Spleen (tissue), 11 donors: ENCODE data around the gene RPS6KA2. TPM values are rescaled to one million over a fixed set of nuclear protein-coding genes. Genes with fewer than 3 reads are reported as not detected.
A peak's percentile ranks its signal among the peaks of the same experiment; 100 is the strongest.

Experiments
- DNase-seq: peaks from one replicate; pipeline ENCODE4 v3.0.0-alpha.2; 2020
- H3K27ac ChIP-seq, 8 donors: fragments of 200-600 bp; sonication (generic) in 7 of 8; 1 replicate in 4 of 8; 2 replicates in 4 of 8; pipeline versions ENCODE4 v1.5.0 to v1.8.0; 2016 to 2021; ENCODE audit warnings: inconsistent platforms in 4 of 8, mild to moderate bottlenecking in 4 of 8, moderate library complexity in 1 of 8
- H3K27me3 ChIP-seq, 7 donors: fragments of 200-600 bp; sonication (generic) in 6 of 7; replicated peaks in 1 of 7; 1 replicate in 4 of 7; 2 replicates in 3 of 7; pipeline versions ENCODE4 v1.5.0 to v1.8.0; 2016 to 2021; ENCODE audit warnings: inconsistent platforms in 3 of 7, mild to moderate bottlenecking in 1 of 7
- H3K36me3 ChIP-seq, 6 donors: fragments of 200-600 bp; sonication (generic) in 5 of 6; 1 replicate in 4 of 6; 2 replicates in 2 of 6; pipeline versions ENCODE4 v1.5.0 to v1.8.0; 2016 to 2021; ENCODE audit warnings: inconsistent platforms in 2 of 6
- H3K4me1 ChIP-seq, 6 donors: fragments of 200-600 bp; sonication (generic) in 5 of 6; 1 replicate in 3 of 6; 2 replicates in 3 of 6; pipeline versions ENCODE4 v1.5.0 to v1.8.0; 2016 to 2021; ENCODE audit warnings: inconsistent platforms in 3 of 6
- H3K4me3 ChIP-seq, 8 donors: fragments of 200-600 bp; sonication (generic) in 7 of 8; 1 replicate in 4 of 8; 2 replicates in 4 of 8; pipeline versions ENCODE4 v1.5.0 to v1.8.0; 2016 to 2021; ENCODE audit warnings: inconsistent platforms in 4 of 8, mild to moderate bottlenecking in 4 of 8, moderate library complexity in 2 of 8
- H3K9me3 ChIP-seq, 8 donors: fragments of 200-600 bp; sonication (generic) in 7 of 8; 1 replicate in 4 of 8; 2 replicates in 4 of 8; pipeline versions ENCODE4 v1.5.0 to v1.8.0; 2016 to 2021; ENCODE audit warnings: inconsistent platforms in 4 of 8
- POLR2A ChIP-seq, 3 donors: fragments of 450-650 bp; IDR thresholded peaks; one replicate each; pipeline ENCODE4 v1.5.1; 2017; ENCODE audit warnings: antibody characterized with exemption in 3 of 3, mild to moderate bottlenecking in 1 of 3
- POLR2AphosphoS5 ChIP-seq, 3 donors: sonication (generic); formaldehyde crosslinking; IDR thresholded peaks; one replicate each; pipeline ENCODE4 v1.5.1; 2017; ENCODE audit warnings: antibody characterized with exemption in 3 of 3
- WGBS, 5 donors: extraction: QIAGEN DNeasy Blood & Tissue Kit in 3 of 5; methylation state at CpG; one replicate each; pipeline versions ENCODE4 v1.1.5 to v1.1.7; 2013 to 2018; 5-methylcytosine and 5-hydroxymethylcytosine counted together
- intact Hi-C: fragments of 100-400 bp; cut with DNase I; formaldehyde crosslinking; loops from one replicate; pipeline ENCODE4 v1.15.0; 2023; ENCODE audit warnings: low total_unique reads
- polyA plus RNA-seq, 3 donors: library from polyadenylated mRNA; stranded (reverse); fragments of 200-250 nt; gene quantifications; one replicate each; pipeline ENCODE4 v1.2.1, GENCODE V29; 2013
- total RNA-seq, 7 donors: library from RNA; depleted of rRNA in 3 of 7; stranded (reverse); fragments of >200 nt in 3 of 7; fragmentation: NEBNext Ultra II Directional in 4 of 7; extraction: Animal tissue kit (Norgen Biotek cat#: 25700) in 4 of 7; gene quantifications; one replicate each; pipeline versions ENCODE4 v1.1.0 to v1.2.1, GENCODE V29; 2016 to 2021
- TF ChIP-seq, protein P1 (sequence below), 11 experiments: fragments of 200-600 bp in 7 of 11; fragments of 450-650 bp in 4 of 11; sonication (generic) in 4 of 11; IDR thresholded peaks in 8 of 11; conservative IDR thresholded peaks in 3 of 11; 1 replicate in 7 of 11; 2 replicates in 4 of 11; pipeline versions ENCODE4 v1.4.0 to v1.8.0; 2016 to 2021; ENCODE audit warnings: antibody characterized with exemption in 11 of 11, inconsistent platforms in 4 of 11, mild to moderate bottlenecking in 1 of 11
- donor health status: healthy with polysubstance abuse.
- donor health status: DM: no; HTN: no; CAD: no; lungs with moderate emphysema.
- donor health status: DM: no; HTN: no; CAD: no.
- donor health status: Bipolar disorder and iron deficiency.
- donor health status: healthy.
- donor health status: DM: no; HTN: no; CAD: no.
- donor health status: DM: yes; HTN: yes; CAD: no.

RPS6KA2 gene
- total and polyA plus RNA-seq, 10 donors: 7.6 to 123 (median 58.1) TPM

DNA sequence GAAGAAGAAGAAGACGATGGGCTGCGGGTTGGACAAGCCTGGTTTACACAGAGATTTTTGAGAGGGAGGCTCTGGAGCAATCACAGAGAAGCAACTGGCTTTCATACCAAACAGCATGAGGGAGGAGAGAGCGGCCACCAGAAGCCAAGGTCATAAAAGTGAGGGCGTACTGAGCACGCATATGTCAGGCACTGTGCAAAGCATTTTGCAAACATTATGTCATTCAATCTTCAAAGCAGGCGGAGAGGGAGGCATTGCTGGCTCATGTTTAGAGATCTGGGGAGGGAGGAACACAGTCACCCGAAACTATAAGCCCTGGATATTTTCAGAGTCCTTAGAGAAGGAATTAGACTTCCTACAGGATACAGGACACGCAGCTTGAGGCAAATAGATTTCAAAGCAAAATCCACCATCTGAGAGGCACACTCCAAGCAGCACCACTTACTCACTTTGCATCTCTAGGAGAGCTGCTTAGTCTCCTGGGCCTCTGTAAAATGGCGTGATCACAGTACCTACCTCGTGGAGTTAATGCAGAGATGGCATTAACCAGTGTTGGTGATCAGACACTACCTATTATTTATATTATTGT is 65.2 kb downstream of the RPS6KA2 start:
- intact Hi-C loops: no loop called here
- H3K4me1 ChIP-seq: peaks cover 0 to 37% (median 3%) of the 10 kb centered on the region in 6 donors
- H3K4me3 ChIP-seq: no peak overlapping the region
- H3K27me3 ChIP-seq: no peaks in the 10 kb centered on the region
- H3K36me3 ChIP-seq: peaks cover 0 to 28% (median 0%) of the 10 kb centered on the region in 6 donors
- 69 to 80% (median 71%) methylated on average over 10 of the region's 10 CpGs for WGBS, 5 donors
- peak overlapping the region in 3 of 8 donors; percentile 27 to 33 (median 29) for H3K27ac ChIP-seq
- DNase-seq: no peak
- peaks cover 0 to 19% (median 9%) of the 10 kb centered on the region in 8 donors for H3K9me3 ChIP-seq
- no peak for TF ChIP-seq POLR2A (IDR thresholded peaks at IDR 0.05)
- TF ChIP-seq POLR2AphosphoS5 (IDR thresholded peaks at IDR 0.05): peak in 1 of 3 donors; percentile 15

DNA sequence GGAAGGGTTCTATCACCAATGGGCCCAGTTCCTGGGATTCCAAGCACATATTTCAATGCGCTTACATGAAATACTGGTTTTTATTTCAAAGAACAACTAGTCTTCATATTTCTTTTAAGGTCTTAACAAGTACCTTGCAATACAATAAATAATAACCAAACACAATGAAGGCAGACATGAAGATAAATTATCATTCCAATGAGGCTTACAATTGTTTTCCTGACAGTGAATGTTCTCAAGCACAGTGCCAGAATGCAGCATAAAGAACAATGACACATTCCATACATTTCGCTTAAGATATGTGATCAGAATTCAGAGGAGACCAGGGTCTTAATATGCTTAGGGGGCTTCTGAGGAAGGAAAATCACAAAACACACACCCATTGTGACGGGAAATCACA is 66.8 kb downstream of the RPS6KA2 start:
- TF ChIP-seq, protein P1, sequence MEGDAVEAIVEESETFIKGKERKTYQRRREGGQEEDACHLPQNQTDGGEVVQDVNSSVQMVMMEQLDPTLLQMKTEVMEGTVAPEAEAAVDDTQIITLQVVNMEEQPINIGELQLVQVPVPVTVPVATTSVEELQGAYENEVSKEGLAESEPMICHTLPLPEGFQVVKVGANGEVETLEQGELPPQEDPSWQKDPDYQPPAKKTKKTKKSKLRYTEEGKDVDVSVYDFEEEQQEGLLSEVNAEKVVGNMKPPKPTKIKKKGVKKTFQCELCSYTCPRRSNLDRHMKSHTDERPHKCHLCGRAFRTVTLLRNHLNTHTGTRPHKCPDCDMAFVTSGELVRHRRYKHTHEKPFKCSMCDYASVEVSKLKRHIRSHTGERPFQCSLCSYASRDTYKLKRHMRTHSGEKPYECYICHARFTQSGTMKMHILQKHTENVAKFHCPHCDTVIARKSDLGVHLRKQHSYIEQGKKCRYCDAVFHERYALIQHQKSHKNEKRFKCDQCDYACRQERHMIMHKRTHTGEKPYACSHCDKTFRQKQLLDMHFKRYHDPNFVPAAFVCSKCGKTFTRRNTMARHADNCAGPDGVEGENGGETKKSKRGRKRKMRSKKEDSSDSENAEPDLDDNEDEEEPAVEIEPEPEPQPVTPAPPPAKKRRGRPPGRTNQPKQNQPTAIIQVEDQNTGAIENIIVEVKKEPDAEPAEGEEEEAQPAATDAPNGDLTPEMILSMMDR (IDR thresholded peaks at IDR 0.05 in 8 of 11, conservative IDR thresholded peaks at IDR 0.05 in 3 of 11): no peak
- TF ChIP-seq POLR2A (IDR thresholded peaks at IDR 0.05) (no peak), POLR2AphosphoS5 (IDR thresholded peaks at IDR 0.05) (no peak)
- no peak overlapping the region for H3K4me3 ChIP-seq
- H3K4me1 ChIP-seq: peaks cover 0 to 37% (median 3%) of the 10 kb centered on the region in 6 donors
- no peak overlapping the region for H3K27ac ChIP-seq
- intact Hi-C loops: no loop called here
- H3K9me3 ChIP-seq: peaks cover 0 to 19% (median 9%) of the 10 kb centered on the region in 8 donors
- no peaks in the 10 kb centered on the region for H3K27me3 ChIP-seq
- DNase-seq: no peak
- H3K36me3 ChIP-seq: peaks cover 0 to 15% (median 0%) of the 10 kb centered on the region in 6 donors
- 90 to 93% (median 91%) methylated on average over 3 of the region's 3 CpGs for WGBS, 5 donors

DNA sequence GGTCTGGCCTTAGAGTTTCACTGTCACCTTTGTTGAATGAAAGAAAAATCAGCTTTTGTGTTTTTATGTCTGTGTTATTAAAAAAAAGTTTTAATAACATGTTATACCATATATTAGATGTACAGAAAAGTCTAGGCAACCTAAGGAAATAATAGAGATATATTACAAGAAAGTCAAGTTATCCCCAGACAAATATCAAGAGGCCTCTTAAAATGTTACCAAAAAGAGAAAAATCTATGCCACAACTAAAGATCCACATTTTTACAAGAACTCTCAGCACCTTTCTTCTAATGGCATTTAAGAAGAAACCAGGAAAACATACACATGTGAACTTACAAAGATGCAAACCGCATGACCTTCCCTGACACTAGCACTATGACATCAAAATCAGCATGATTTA is 67.4 kb downstream of the RPS6KA2 start:
- TF ChIP-seq POLR2A (IDR thresholded peaks at IDR 0.05) (no peak), POLR2AphosphoS5 (IDR thresholded peaks at IDR 0.05) (no peak)
- TF ChIP-seq, protein P1 (IDR thresholded peaks at IDR 0.05 in 8 of 11, conservative IDR thresholded peaks at IDR 0.05 in 3 of 11): no peak
- no peak overlapping the region for H3K27ac ChIP-seq
- H3K9me3 ChIP-seq: peaks cover 0 to 19% (median 9%) of the 10 kb centered on the region in 8 donors
- no peaks in the 10 kb centered on the region for H3K27me3 ChIP-seq
- H3K4me3 ChIP-seq: no peak overlapping the region
- intact Hi-C loops: no loop called here
- H3K4me1 ChIP-seq: peaks cover 0 to 42% (median 5%) of the 10 kb centered on the region in 6 donors
- H3K36me3 ChIP-seq: peaks cover 0 to 10% (median 0%) of the 10 kb centered on the region in 6 donors
- 92 to 100% (median 97%) methylated on average over 1 of the region's 1 CpG for WGBS, 5 donors
- no peak for DNase-seq

DNA sequence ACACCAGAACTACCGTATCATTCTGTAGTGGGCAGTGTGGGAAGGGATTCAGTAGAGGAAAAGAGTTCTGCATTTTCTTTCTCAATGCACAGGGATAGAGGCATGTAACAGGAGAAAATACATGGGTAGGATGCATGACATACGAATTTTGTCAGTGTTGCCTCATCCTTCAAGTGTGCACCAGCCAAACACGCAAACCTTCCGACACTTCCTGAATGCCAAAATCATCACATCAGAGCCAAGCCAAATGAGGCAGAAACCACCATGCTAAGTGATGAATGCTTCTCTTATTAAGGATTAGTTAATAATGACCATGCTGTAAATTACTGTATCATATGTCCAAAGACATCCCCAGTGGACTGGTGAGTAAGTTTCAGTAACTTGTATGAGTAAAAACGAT is 67.8 kb downstream of the RPS6KA2 start:
- H3K27ac ChIP-seq: peak overlapping the region in 1 of 8 donors; percentile 86
- intact Hi-C loops: no loop called here
- 83 to 93% (median 87%) methylated on average over 5 of the region's 5 CpGs for WGBS, 5 donors
- H3K4me1 ChIP-seq: peaks cover 0 to 47% (median 6%) of the 10 kb centered on the region in 6 donors
- no peaks in the 10 kb centered on the region for H3K27me3 ChIP-seq
- no peak overlapping the region for H3K4me3 ChIP-seq
- TF ChIP-seq POLR2AphosphoS5 (IDR thresholded peaks at IDR 0.05) (no peak), POLR2A (IDR thresholded peaks at IDR 0.05) (no peak)
- TF ChIP-seq, protein P1 (IDR thresholded peaks at IDR 0.05 in 8 of 11, conservative IDR thresholded peaks at IDR 0.05 in 3 of 11): no peak
- no peak for DNase-seq
- H3K36me3 ChIP-seq: peaks cover 0 to 6% (median 0%) of the 10 kb centered on the region in 6 donors
- H3K9me3 ChIP-seq: peaks cover 0 to 19% (median 9%) of the 10 kb centered on the region in 8 donors
